Measurements from ENCODE around the gene SLCO3A1. TPM values are rescaled to one million over a fixed set of nuclear protein-coding genes. Genes with fewer than 3 reads are reported as not detected.

SLCO3A1 gene
- total RNA-seq, 1 donor from 2014 or later, result 56.8 TPM

DNA sequence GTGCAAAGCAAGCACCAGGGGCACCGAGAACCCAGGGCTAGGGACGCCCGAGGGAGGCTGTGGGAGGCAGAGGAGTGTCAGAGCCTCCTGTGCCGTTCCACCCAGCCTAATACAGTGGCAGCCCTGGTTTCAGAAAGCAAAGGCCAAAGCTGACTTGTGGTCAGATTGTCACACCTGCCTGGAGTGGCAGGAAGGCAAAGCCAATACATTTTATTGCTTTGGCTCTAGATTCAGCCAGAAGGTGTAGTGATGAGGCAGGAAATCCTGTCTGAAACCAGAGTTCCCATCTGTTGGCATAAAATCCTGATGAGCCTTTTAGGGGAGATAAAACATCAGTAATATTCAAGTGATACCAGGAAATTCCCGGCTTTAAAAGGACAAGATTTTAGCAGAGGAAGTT, 168.3 kb downstream of the SLCO3A1 start:
- Histone ChIP-seq H3K27ac (replicated peaks) (peak overlapping the region; percentile 37), H3K4me1 (peaks cover 94% of the 10 kb centered on the region), H3K27me3 (ENCODE audit: low read depth) (no peaks in the 10 kb centered on the region), H3K4me3 (no peak overlapping the region), H3K36me3 (no peaks in the 10 kb centered on the region), H3K9me3 (replicated peaks) (no peaks in the 10 kb centered on the region)
- no peak for DNase-seq
- TF ChIP-seq, protein P1, sequence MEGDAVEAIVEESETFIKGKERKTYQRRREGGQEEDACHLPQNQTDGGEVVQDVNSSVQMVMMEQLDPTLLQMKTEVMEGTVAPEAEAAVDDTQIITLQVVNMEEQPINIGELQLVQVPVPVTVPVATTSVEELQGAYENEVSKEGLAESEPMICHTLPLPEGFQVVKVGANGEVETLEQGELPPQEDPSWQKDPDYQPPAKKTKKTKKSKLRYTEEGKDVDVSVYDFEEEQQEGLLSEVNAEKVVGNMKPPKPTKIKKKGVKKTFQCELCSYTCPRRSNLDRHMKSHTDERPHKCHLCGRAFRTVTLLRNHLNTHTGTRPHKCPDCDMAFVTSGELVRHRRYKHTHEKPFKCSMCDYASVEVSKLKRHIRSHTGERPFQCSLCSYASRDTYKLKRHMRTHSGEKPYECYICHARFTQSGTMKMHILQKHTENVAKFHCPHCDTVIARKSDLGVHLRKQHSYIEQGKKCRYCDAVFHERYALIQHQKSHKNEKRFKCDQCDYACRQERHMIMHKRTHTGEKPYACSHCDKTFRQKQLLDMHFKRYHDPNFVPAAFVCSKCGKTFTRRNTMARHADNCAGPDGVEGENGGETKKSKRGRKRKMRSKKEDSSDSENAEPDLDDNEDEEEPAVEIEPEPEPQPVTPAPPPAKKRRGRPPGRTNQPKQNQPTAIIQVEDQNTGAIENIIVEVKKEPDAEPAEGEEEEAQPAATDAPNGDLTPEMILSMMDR (IDR thresholded peaks at IDR 0.05; ENCODE audit: borderline replicate concordance), result no peak
- intact Hi-C loops (cut with micrococcal nuclease), result no loop called here

DNA sequence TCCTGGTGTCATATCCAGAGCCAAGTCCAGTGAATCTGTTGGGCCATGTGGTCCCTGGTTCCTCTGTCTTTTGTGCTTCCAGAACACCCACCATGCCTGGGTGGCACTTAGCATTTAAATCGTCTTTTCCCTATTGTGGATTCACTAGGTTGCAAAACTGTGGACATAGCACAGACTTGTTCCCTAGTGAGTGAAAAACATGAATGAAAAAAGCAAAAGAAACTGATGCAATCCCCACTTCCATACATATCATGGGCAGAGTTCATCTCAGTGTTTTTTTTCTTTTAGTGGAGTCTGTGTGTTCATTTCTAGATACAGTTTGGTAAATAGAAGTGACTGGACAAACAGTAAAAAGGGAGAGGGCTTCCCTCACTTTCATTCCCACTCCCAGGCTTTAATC, 170.5 kb downstream of the SLCO3A1 start:
- no peaks in the 10 kb centered on the region for H3K36me3 ChIP-seq

DNA sequence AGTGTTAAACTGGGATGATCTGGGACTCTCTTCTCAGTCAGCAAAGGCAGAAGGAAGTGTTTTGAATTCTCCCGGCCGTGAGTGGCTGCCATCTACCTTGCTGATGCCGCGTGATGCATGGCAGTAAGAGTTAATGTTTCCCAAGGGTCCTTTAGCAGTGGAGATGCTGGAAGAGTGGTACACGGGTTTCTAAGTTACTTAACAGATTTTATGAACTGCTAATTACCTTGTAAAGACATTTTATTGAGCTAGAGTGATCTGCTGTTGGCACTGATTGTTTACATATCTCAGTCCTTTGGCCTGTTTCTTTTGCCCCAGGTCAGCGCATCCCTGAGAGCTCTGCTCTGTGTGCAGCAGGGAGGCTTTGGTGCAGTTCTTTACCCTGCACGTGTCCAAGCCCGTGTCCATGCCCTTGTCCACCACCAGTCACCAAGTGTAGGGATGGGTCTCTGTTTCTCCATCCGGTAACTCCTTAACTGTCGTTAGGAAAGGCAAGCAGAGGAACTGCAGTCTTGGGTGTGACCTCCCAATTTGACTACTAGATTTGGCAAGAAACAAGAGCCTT, 172.3 kb downstream of the SLCO3A1 start:
- Histone ChIP-seq H3K27me3 (ENCODE audit: low read depth) (no peaks in the 10 kb centered on the region), H3K27ac (replicated peaks) (no peak overlapping the region)

More for the DNA sequence above, 170.5 kb downstream of the SLCO3A1 start:
- intact Hi-C loops (cut with micrococcal nuclease), result no loop called here
- no peak for DNase-seq
- Histone ChIP-seq H3K4me1 (peaks cover 93% of the 10 kb centered on the region), H3K9me3 (replicated peaks) (no peaks in the 10 kb centered on the region), H3K27me3 (ENCODE audit: low read depth) (no peaks in the 10 kb centered on the region), H3K4me3 (no peak overlapping the region), H3K27ac (replicated peaks) (no peak overlapping the region)
- TF ChIP-seq, protein P1 (IDR thresholded peaks at IDR 0.05; ENCODE audit: borderline replicate concordance), result no peak

DNA sequence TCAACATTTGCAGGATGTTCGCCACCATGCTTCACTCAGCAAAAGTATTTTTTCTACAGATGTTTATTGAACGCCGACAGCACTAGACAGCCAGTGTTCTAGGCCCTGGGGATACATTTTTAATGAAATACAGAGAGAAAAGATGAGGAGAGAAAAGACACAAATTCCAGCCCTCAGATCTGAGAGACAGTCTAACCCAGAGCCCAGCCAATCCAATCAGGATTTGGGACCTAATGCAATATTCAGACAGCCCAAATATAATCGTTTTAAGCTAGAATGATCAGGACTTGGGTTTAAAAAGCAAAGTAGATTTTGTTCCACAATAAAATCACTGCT, 174.8 kb downstream of the SLCO3A1 start:
- no peak for DNase-seq
- no peaks in the 10 kb centered on the region for H3K36me3 ChIP-seq
- H3K27ac ChIP-seq (replicated peaks), result peak overlapping the region; percentile 75
- H3K27me3 ChIP-seq (ENCODE audit: low read depth), result no peaks in the 10 kb centered on the region
- no peaks in the 10 kb centered on the region for H3K9me3 ChIP-seq (replicated peaks)
- peak overlapping the region; percentile 10 for H3K4me3 ChIP-seq
- intact Hi-C loops (cut with micrococcal nuclease), result no loop called here
- peaks cover 88% of the 10 kb centered on the region for H3K4me1 ChIP-seq
- TF ChIP-seq, protein P1 (IDR thresholded peaks at IDR 0.05; ENCODE audit: borderline replicate concordance), result no peak

More for the DNA sequence above, 172.3 kb downstream of the SLCO3A1 start:
- H3K9me3 ChIP-seq (replicated peaks), result no peaks in the 10 kb centered on the region
- H3K4me1 ChIP-seq, result peaks cover 93% of the 10 kb centered on the region
- no peaks in the 10 kb centered on the region for H3K36me3 ChIP-seq
- no peak overlapping the region for H3K4me3 ChIP-seq
- intact Hi-C loops (cut with micrococcal nuclease), result no loop called here
- no peak for DNase-seq
- TF ChIP-seq, protein P1 (IDR thresholded peaks at IDR 0.05; ENCODE audit: borderline replicate concordance), result no peak

DNA sequence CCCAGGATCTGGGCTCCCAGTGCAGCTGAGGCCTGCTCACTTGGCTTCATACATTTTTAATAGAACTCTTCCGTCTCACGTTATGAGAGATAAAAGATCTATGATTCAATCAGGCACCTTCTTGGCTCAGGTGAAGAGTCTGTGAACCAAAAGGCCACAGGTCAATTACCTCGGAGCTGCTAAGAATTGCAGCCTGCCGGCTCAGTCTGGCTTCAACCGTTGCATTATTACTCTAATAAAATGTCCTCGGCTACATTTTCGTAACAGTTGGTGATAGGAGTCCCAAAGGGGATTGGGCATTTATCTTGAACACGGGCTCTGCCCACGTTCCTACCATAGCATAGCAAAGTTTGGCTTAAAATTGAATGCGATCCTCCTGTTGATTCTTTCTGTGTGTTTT, 176.3 kb downstream of the SLCO3A1 start:
- Histone ChIP-seq H3K27ac (replicated peaks) (peak overlapping the region; percentile 75), H3K9me3 (replicated peaks) (no peaks in the 10 kb centered on the region), H3K36me3 (no peaks in the 10 kb centered on the region), H3K27me3 (ENCODE audit: low read depth) (no peaks in the 10 kb centered on the region), H3K4me3 (no peak overlapping the region), H3K4me1 (peaks cover 90% of the 10 kb centered on the region)
- TF ChIP-seq, protein P1 (IDR thresholded peaks at IDR 0.05; ENCODE audit: borderline replicate concordance), result no peak
- no peak for DNase-seq
- intact Hi-C loops (cut with micrococcal nuclease), result no loop called here
